Fibroblast of lung (primary cell): ENCODE measurements around the gene LZTS2. TPM values are rescaled to one million over a fixed set of nuclear protein-coding genes. Genes with fewer than 3 reads are reported as not detected.

Experiments used
- DNase-seq, 2 donors: peaks; one replicate each; pipeline versions ENCODE4 v3.0.0 to v3.0.0-alpha.2; 2010; ENCODE audit warnings: low read depth in 2 of 2
- H2AFZ ChIP-seq: 2 replicates; pipeline ENCODE4 v1.5.1; 2012; ENCODE audit warnings: low read length, control low read depth, inconsistent platforms
- H3K27ac ChIP-seq: 2 replicates; pipeline ENCODE4 v1.5.1; 2011; ENCODE audit warnings: low read length, control low read depth; ENCODE audit not compliant: insufficient read depth
- H3K27me3 ChIP-seq: 2 replicates; pipeline ENCODE4 v1.5.1; 2011; ENCODE audit warnings: mild to moderate bottlenecking, low read length; ENCODE audit not compliant: control insufficient read depth, insufficient read depth
- H3K36me3 ChIP-seq: 2 replicates; pipeline ENCODE4 v1.5.1; 2011; ENCODE audit warnings: low read length; ENCODE audit not compliant: control insufficient read depth, insufficient read depth
- H3K4me1 ChIP-seq: 2 replicates; pipeline ENCODE4 v1.5.1; 2011; ENCODE audit warnings: low read length; ENCODE audit not compliant: control insufficient read depth, insufficient read depth; ENCODE audit errors: extremely low read depth
- H3K4me2 ChIP-seq: 2 replicates; pipeline ENCODE4 v1.5.1; 2011; ENCODE audit warnings: low read length, control low read depth; ENCODE audit not compliant: insufficient read depth; ENCODE audit errors: extremely low read depth
- H3K4me3 ChIP-seq, 4 experiments: fragments of 200-600 bp in 1 of 4; sonication (generic) in 1 of 4; replicated peaks in 1 of 4; 2 replicates each; pipeline ENCODE4 v1.5.1; 2011 to 2016; ENCODE audit warnings: low read length in 4 of 4, low read depth in 3 of 4, mild to moderate bottlenecking in 3 of 4, control low read depth in 2 of 4, inconsistent platforms in 1 of 4, mixed read lengths in 1 of 4; ENCODE audit not compliant: insufficient read depth in 1 of 4; ENCODE audit errors: control extremely low read depth in 1 of 4
- H3K79me2 ChIP-seq: 2 replicates; pipeline ENCODE4 v1.5.1; 2012; ENCODE audit warnings: mild to moderate bottlenecking, low read length, inconsistent platforms; ENCODE audit not compliant: control insufficient read depth, insufficient read depth
- H3K9ac ChIP-seq: 2 replicates; pipeline ENCODE4 v1.5.1; 2011; ENCODE audit warnings: mild to moderate bottlenecking, low read length, control low read depth; ENCODE audit not compliant: insufficient read depth
- H3K9me3 ChIP-seq: 2 replicates; pipeline ENCODE4 v1.5.1; 2012; ENCODE audit warnings: low read depth, low read length; ENCODE audit not compliant: control insufficient read depth, insufficient read depth
- H4K20me1 ChIP-seq: 2 replicates; pipeline ENCODE4 v1.5.1; 2011; ENCODE audit warnings: low read length; ENCODE audit not compliant: control insufficient read depth, insufficient read depth; ENCODE audit errors: extremely low read depth
- CTCF ChIP-seq, 2 donors: IDR thresholded peaks in 1 of 2; conservative IDR thresholded peaks in 1 of 2; 1 replicate in 1 of 2; 2 replicates in 1 of 2; pipeline ENCODE4 v1.5.1; 2011 to 2012; ENCODE audit warnings: low read length in 2 of 2, control low read depth in 1 of 2, inconsistent platforms in 1 of 2, low read depth in 1 of 2, mild to moderate bottlenecking in 1 of 2
- EZH2 ChIP-seq: IDR thresholded peaks from 2 replicates; pipeline ENCODE4 v1.5.1; 2012; ENCODE audit warnings: low read length, control low read depth, mild to moderate bottlenecking; ENCODE audit errors: missing control alignments
- polyA plus RNA-seq, 2 donors: library from polyadenylated mRNA; depleted of rRNA in 1 of 2; stranded (reverse) in 1 of 2; unstranded in 1 of 2; fragments of >200 nt; gene quantifications; 2 replicates each; pipeline ENCODE4 v1.2.1, GENCODE V29; 2011 to 2012; ENCODE audit warnings: missing spikeins in 1 of 2
- total RNA-seq: library from RNA; depleted of rRNA; stranded (reverse); fragments of >200 nt; gene quantifications from 2 replicates; pipeline ENCODE4 v1.2.1, GENCODE V29; 2014

LZTS2 gene
- total and polyA plus RNA-seq, 2 donors (not counting 1 experiment from before 2014, with no cell fraction given) = 34.7 to 120 TPM

DNA sequence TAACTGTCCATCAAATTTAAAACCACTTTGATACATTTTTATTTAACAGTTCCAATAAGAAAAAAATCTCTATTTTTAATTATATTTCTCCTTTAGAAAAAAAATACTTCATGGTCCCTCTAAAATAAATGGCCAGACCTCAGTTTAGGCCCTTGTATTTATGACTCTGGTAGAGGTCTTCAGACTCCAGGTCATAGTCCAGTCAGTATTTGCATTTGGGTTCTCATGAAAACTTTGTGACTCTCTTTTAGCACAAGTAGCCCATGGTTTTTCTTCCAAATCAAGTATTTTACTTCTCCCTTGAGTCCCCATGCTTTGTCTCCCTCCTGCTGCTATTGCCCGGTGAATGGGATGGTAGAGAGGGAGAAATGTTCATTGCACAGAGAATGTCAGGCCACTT is 35.8 kb upstream of the LZTS2 start:
- no peak for DNase-seq
- Histone ChIP-seq H3K27me3 (no peaks in the 10 kb centered on the region), H3K79me2 (no peaks in the 10 kb centered on the region), H3K27ac (no peak overlapping the region), H3K4me2 (no peak overlapping the region), H2AFZ (no peak overlapping the region), H3K4me1 (peaks cover 1% of the 10 kb centered on the region), H3K9ac (no peak overlapping the region), H3K36me3 (peaks cover 4% of the 10 kb centered on the region), H3K9me3 (no peaks in the 10 kb centered on the region), H4K20me1 (no peaks in the 10 kb centered on the region), H3K4me3 (no peak overlapping the region)
- TF ChIP-seq EZH2 (no peak), CTCF (conservative IDR thresholded peaks at IDR 0.05 in 1 of 2, IDR thresholded peaks at IDR 0.05 in 1 of 2; ENCODE audit: low read depth in 1 of 2, low read length in 2 of 2) (no peak)

GRCh38 chr10:100965820-100966219 is 33.8 kb upstream of the LZTS2 start:
- H3K4me1 ChIP-seq = peaks cover 3% of the 10 kb centered on the region
- DNase-seq = no peak
- H3K27ac ChIP-seq = no peak overlapping the region
- H3K79me2 ChIP-seq = no peaks in the 10 kb centered on the region
- no peaks in the 10 kb centered on the region for H3K9me3 ChIP-seq
- H2AFZ ChIP-seq = no peak overlapping the region
- no peaks in the 10 kb centered on the region for H3K27me3 ChIP-seq
- no peak overlapping the region for H3K4me2 ChIP-seq
- no peaks in the 10 kb centered on the region for H4K20me1 ChIP-seq
- H3K36me3 ChIP-seq = peaks cover 2% of the 10 kb centered on the region
- TF ChIP-seq CTCF (conservative IDR thresholded peaks at IDR 0.05 in 1 of 2, IDR thresholded peaks at IDR 0.05 in 1 of 2; ENCODE audit: low read depth in 1 of 2, low read length in 2 of 2) (no peak), EZH2 (no peak)
- H3K9ac ChIP-seq = no peak overlapping the region
- no peak overlapping the region for H3K4me3 ChIP-seq

- Histone ChIP-seq H3K9ac (no peak overlapping the region), H3K27ac (no peak overlapping the region), H3K4me1 (peaks cover 3% of the 10 kb centered on the region), H3K4me2 (no peak overlapping the region), H4K20me1 (no peaks in the 10 kb centered on the region), H3K9me3 (no peaks in the 10 kb centered on the region), H3K36me3 (peaks cover 2% of the 10 kb centered on the region), H3K27me3 (no peaks in the 10 kb centered on the region), H3K79me2 (no peaks in the 10 kb centered on the region), H2AFZ (no peak overlapping the region), H3K4me3 (no peak overlapping the region)
- DNase-seq = no peak
- no peak for TF ChIP-seq EZH2
- TF ChIP-seq CTCF (conservative IDR thresholded peaks at IDR 0.05 in 1 of 2, IDR thresholded peaks at IDR 0.05 in 1 of 2; ENCODE audit: low read depth in 1 of 2, low read length in 2 of 2) = no peak
Measured at GRCh38 chr10:100966887-100967286, 32.7 kb upstream of the LZTS2 start.
